IMR-90 (cell line): ENCODE results near the gene XIRP1. TPM values are rescaled to one million over a fixed set of nuclear protein-coding genes. Genes with fewer than 3 reads are reported as not detected.

ENCODE experiments used
- ATAC-seq: fragments of 200-7000 bp; cut with Tn5 transposase; 2 replicates; pipeline ENCODE4 v1.9.1; 2020; ENCODE audit warnings: low read depth, mild to moderate bottlenecking, moderate library complexity
- BruUV-seq: library from RNA; stranded (reverse); fragments of 400-500 nt; replicated peaks from 2 replicates; lab custom pipeline; 2021; lab: Mats Ljungman, UMichigan
- CTCF ChIA-PET: fragments of 300-600 bp; formaldehyde crosslinking; extraction: SDS; loops from one replicate; lab custom pipeline; 2021; ENCODE audit warnings: antibody characterized with exemption; lab: Yijun Ruan, JAX
- POLR2A ChIA-PET: fragments of 300-600 bp; sonication (Branson Sonifier 250); formaldehyde crosslinking; loops from one replicate; lab custom pipeline; 2022; ENCODE audit warnings: antibody characterized with exemption; ENCODE audit not compliant: unreplicated experiment; lab: Charles Lee
- DNase-seq: peaks from one replicate; pipeline ENCODE4 v3.0.0; 2013
- H2AFZ ChIP-seq: replicated peaks from 2 replicates; pipeline ENCODE3; 2013; ENCODE audit warnings: low read length, mild to moderate bottlenecking; ENCODE audit not compliant: poor library complexity
- H2AK5ac ChIP-seq: 2 replicates; pipeline ENCODE4 v1.6.1; 2013; ENCODE audit warnings: low read depth, low read length, inconsistent platforms
- H2AK9ac ChIP-seq: replicated peaks from 2 replicates; pipeline ENCODE3; 2013; ENCODE audit warnings: mild to moderate bottlenecking, low read depth, low read length, moderate library complexity; ENCODE audit not compliant: poor library complexity
- H2BK120ac ChIP-seq: 2 replicates; pipeline ENCODE4 v1.6.1; 2013; ENCODE audit warnings: low read depth, low read length, inconsistent platforms
- H2BK15ac ChIP-seq: 3 replicates; pipeline ENCODE4 v1.6.1; 2013; ENCODE audit warnings: low read depth, low read length, inconsistent platforms
- H2BK20ac ChIP-seq: 2 replicates; pipeline ENCODE4 v1.6.1; 2013; ENCODE audit warnings: low read depth, mild to moderate bottlenecking, inconsistent platforms, low read length, moderate library complexity
- H2BK5ac ChIP-seq: 2 replicates; pipeline ENCODE4 v1.6.1; 2013; ENCODE audit warnings: mild to moderate bottlenecking, low read depth, low read length, inconsistent platforms; ENCODE audit not compliant: poor library complexity, severe bottlenecking
- H3K14ac ChIP-seq: replicated peaks from 2 replicates; pipeline ENCODE4 v1.6.1; 2013; ENCODE audit warnings: low read depth, low read length, inconsistent platforms
- H3K18ac ChIP-seq: 2 replicates; pipeline ENCODE4 v1.6.1; 2013; ENCODE audit warnings: low read depth, low read length, control low read depth
- H3K23ac ChIP-seq: 2 replicates; pipeline ENCODE4 v1.6.1; 2013; ENCODE audit warnings: low read depth, low read length, inconsistent platforms
- H3K27ac ChIP-seq: 2 replicates; pipeline ENCODE4 v1.5.1; 2013; ENCODE audit warnings: mild to moderate bottlenecking, control low read depth, low read length; ENCODE audit not compliant: insufficient read depth
- H3K27me3 ChIP-seq: 2 replicates; pipeline ENCODE4 v1.6.1; 2013; ENCODE audit warnings: low read length; ENCODE audit not compliant: control insufficient read depth, insufficient read depth
- H3K36me3 ChIP-seq: 2 replicates; pipeline ENCODE4 v1.6.1; 2013; ENCODE audit warnings: low read length, mixed read lengths; ENCODE audit not compliant: control insufficient read depth, insufficient read depth
- H3K4ac ChIP-seq: 2 replicates; pipeline ENCODE4 v1.6.1; 2013; ENCODE audit warnings: low read depth, low read length, inconsistent platforms
- H3K4me1 ChIP-seq: 2 replicates; pipeline ENCODE4 v1.6.1; 2013; ENCODE audit warnings: low read length, mixed read lengths; ENCODE audit not compliant: control insufficient read depth, insufficient read depth
- H3K4me2 ChIP-seq: 2 replicates; pipeline ENCODE4 v1.6.1; 2013; ENCODE audit warnings: low read depth, mild to moderate bottlenecking, control low read depth, low read length, moderate library complexity
- H3K4me3 ChIP-seq: 2 replicates; pipeline ENCODE4 v1.5.1; 2013; ENCODE audit warnings: low read depth, mild to moderate bottlenecking, control low read depth, low read length, moderate library complexity; ENCODE audit not compliant: insufficient read depth
- H3K56ac ChIP-seq: 2 replicates; pipeline ENCODE4 v1.6.1; 2013; ENCODE audit warnings: low read length, inconsistent platforms; ENCODE audit not compliant: insufficient read depth; ENCODE audit errors: extremely low read depth
- H3K79me1 ChIP-seq, 2 experiments: 2 replicates each; pipeline ENCODE4 v1.6.1; 2013; ENCODE audit warnings: low read length in 2 of 2, inconsistent platforms in 1 of 2, low read depth in 1 of 2
- H3K9ac ChIP-seq: 2 replicates; pipeline ENCODE4 v1.6.1; 2013; ENCODE audit warnings: low read depth, low read length, control low read depth
- H3K9me1 ChIP-seq: 2 replicates; pipeline ENCODE4 v1.6.1; 2013; ENCODE audit warnings: low read length, inconsistent platforms; ENCODE audit not compliant: insufficient read depth
- H3K9me3 ChIP-seq: 2 replicates; pipeline ENCODE4 v1.6.1; 2013; ENCODE audit warnings: low read length; ENCODE audit not compliant: control insufficient read depth, insufficient read depth
- H4K20me1 ChIP-seq: 2 replicates; pipeline ENCODE4 v1.6.1; 2013; ENCODE audit warnings: low read length, inconsistent platforms; ENCODE audit not compliant: insufficient read depth
- H4K5ac ChIP-seq: 2 replicates; pipeline ENCODE4 v1.6.1; 2013; ENCODE audit warnings: mild to moderate bottlenecking, low read depth, low read length, control low read depth
- H4K8ac ChIP-seq, 2 experiments: 2 replicates each; pipeline ENCODE4 v1.6.1; 2013; ENCODE audit warnings: low read depth in 2 of 2, low read length in 2 of 2, control low read depth in 1 of 2, inconsistent platforms in 1 of 2
- H4K91ac ChIP-seq: 2 replicates; pipeline ENCODE4 v1.6.1; 2013; ENCODE audit warnings: low read depth, low read length, inconsistent platforms; ENCODE audit not compliant: insufficient read depth
- BHLHE40 ChIP-seq: fragments of 150-350 bp; IDR thresholded peaks from 2 replicates; pipeline ENCODE4 v1.6.1; 2016; ENCODE audit warnings: mild to moderate bottlenecking, low read depth, low read length
- CHD1 ChIP-seq: IDR thresholded peaks from 2 replicates; pipeline ENCODE4 v1.6.1; 2012; ENCODE audit warnings: low read depth, low read length, improper control_type of control experiment
- ELK1 ChIP-seq: fragments of 150-350 bp; IDR thresholded peaks from 2 replicates; pipeline ENCODE4 v1.6.1; 2016; ENCODE audit warnings: low read depth, mild to moderate bottlenecking, low read length, moderate library complexity, borderline replicate concordance
- FOS ChIP-seq: fragments of 150-350 bp; IDR thresholded peaks from 2 replicates; pipeline ENCODE4 v1.6.1; 2016; ENCODE audit warnings: low read depth, low read length
- NFE2L2 ChIP-seq: fragments of 150-350 bp; IDR thresholded peaks from 2 replicates; pipeline ENCODE4 v1.6.1; 2016; ENCODE audit warnings: low read depth, mild to moderate bottlenecking, low read length
- POLR2A ChIP-seq: IDR thresholded peaks from 2 replicates; pipeline ENCODE4 v1.6.1; 2012; ENCODE audit warnings: mild to moderate bottlenecking, low read depth, low read length
- RAD21 ChIP-seq: IDR thresholded peaks from 2 replicates; pipeline ENCODE4 v1.6.1; 2012; ENCODE audit warnings: low read length, improper control_type of control experiment
- RCOR1 ChIP-seq: IDR thresholded peaks from 2 replicates; pipeline ENCODE4 v1.6.1; 2012; ENCODE audit warnings: mild to moderate bottlenecking, low read length, improper control_type of control experiment; ENCODE audit not compliant: insufficient replicate concordance
- SMC3 ChIP-seq: fragments of 150-350 bp; IDR thresholded peaks from 2 replicates; pipeline ENCODE4 v1.6.1; 2016; ENCODE audit warnings: low read depth, mild to moderate bottlenecking, antibody characterized with exemption, low read length, moderate library complexity
- WGBS, 2 experiments: methylation state at CpG; one replicate each; pipeline versions ENCODE4 v1.1.5 to v1.1.7; 2013; ENCODE audit warnings: missing lambda C conversion rate in 2 of 2; ENCODE audit not compliant: insufficient read length in 1 of 2; ENCODE audit errors: extremely low coverage in 2 of 2; 5-methylcytosine and 5-hydroxymethylcytosine counted together
- dilution Hi-C: fragments of 300-500 bp; cut with HindIII; formaldehyde crosslinking; loops from one replicate; pipeline ENCODE4 v1.14.3; 2018; ENCODE audit warnings: low sequenced_read_pairs; ENCODE audit not compliant: unreplicated experiment
- in situ Hi-C: fragments of 300-500 bp; cut with MboI; formaldehyde crosslinking; loops from 3 replicates; pipeline ENCODE4 v1.14.3; 2019; ENCODE audit warnings: low sequenced_read_pairs, inconsistent platforms, mixed read lengths
- intact Hi-C: fragments of 100-400 bp; cut with micrococcal nuclease; formaldehyde crosslinking; loops from 2 replicates; pipeline ENCODE4 v1.10.0; 2022
- polyA plus RNA-seq, 3 experiments: library from polyadenylated mRNA; depleted of rRNA; stranded (reverse); fragments of >200 nt; gene quantifications; 2 replicates each; pipeline ENCODE4 v1.2.3, GENCODE V29; 2012; ENCODE audit warnings: low replicate concordance in 1 of 3
- total RNA-seq: library from RNA; depleted of rRNA; stranded (reverse); fragments of >200 nt; gene quantifications from 2 replicates; pipeline ENCODE4 v1.2.3, GENCODE V29; 2012
- TF ChIP-seq, protein P1 (sequence below): fragments of 150-350 bp; IDR thresholded peaks from 2 replicates; pipeline ENCODE4 v1.6.1; 2017; ENCODE audit warnings: mild to moderate bottlenecking, antibody characterized with exemption, low read length, low read depth

XIRP1 gene
- total and polyA plus RNA-seq, 2 of the 4 experiments (the other 2 are of a cell fraction): under 0.01 to 0.07 TPM

- no peak overlapping the region for H3K9ac ChIP-seq
- H3K27ac ChIP-seq: no peak overlapping the region
- H2BK120ac ChIP-seq: no peak overlapping the region
- H3K36me3 ChIP-seq: no peaks in the 10 kb centered on the region
- ChIA-PET CTCF (no interaction called here), POLR2A (no interaction called here)
- H4K20me1 ChIP-seq: no peaks in the 10 kb centered on the region
- no peak overlapping the region for H2AK5ac ChIP-seq
- no peak overlapping the region for H2BK20ac ChIP-seq
- BruUV-seq: no TSS peak
- H3K9me3 ChIP-seq: peaks cover 2% of the 10 kb centered on the region
- H3K14ac ChIP-seq: no peak overlapping the region
- no peak overlapping the region for H3K56ac ChIP-seq
- H3K4me1 ChIP-seq: no peaks in the 10 kb centered on the region
- no peak overlapping the region for H4K5ac ChIP-seq
- H3K4me2 ChIP-seq: no peak overlapping the region
- no peak overlapping the region for H4K8ac ChIP-seq
- H3K4ac ChIP-seq: no peak overlapping the region
- no peak for DNase-seq
- no peak overlapping the region for H3K4me3 ChIP-seq
- H2AFZ ChIP-seq: no peak overlapping the region
- no peak overlapping the region for H4K91ac ChIP-seq
- in situ Hi-C loops (no loop called here), intact Hi-C loops (loop anchor here (1.0 kb wide), 1 partner anchor 81 kb away; no protein-coding TSS in a partner anchor), dilution Hi-C loops (no loop called here)
- H3K79me1 ChIP-seq: no peaks in the 10 kb centered on the region
- no peak overlapping the region for H2AK9ac ChIP-seq
- 17% methylated on average over 1 of the region's 5 CpGs; no CpG with 5 or more reads in 1 of the 2 experiments for WGBS, 2 experiments
- H2BK15ac ChIP-seq: no peak overlapping the region
- H3K18ac ChIP-seq: no peak overlapping the region
- no peak for TF ChIP-seq NFE2L2
- no peak for TF ChIP-seq RCOR1
- TF ChIP-seq FOS: no peak
- no peak for TF ChIP-seq POLR2A
- TF ChIP-seq SMC3: no peak
- TF ChIP-seq, protein P1, sequence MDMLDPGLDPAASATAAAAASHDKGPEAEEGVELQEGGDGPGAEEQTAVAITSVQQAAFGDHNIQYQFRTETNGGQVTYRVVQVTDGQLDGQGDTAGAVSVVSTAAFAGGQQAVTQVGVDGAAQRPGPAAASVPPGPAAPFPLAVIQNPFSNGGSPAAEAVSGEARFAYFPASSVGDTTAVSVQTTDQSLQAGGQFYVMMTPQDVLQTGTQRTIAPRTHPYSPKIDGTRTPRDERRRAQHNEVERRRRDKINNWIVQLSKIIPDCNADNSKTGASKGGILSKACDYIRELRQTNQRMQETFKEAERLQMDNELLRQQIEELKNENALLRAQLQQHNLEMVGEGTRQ: no peak
- TF ChIP-seq ELK1: no peak
- no peak for TF ChIP-seq CHD1
- TF ChIP-seq RAD21: no peak
- TF ChIP-seq BHLHE40: no peak
- H3K23ac ChIP-seq: no peak overlapping the region
- no peak overlapping the region for H2BK5ac ChIP-seq
- no peaks in the 10 kb centered on the region for H3K9me1 ChIP-seq
- H3K27me3 ChIP-seq: peaks cover 45% of the 10 kb centered on the region
- no peak for ATAC-seq
These were observed 15.2 kb upstream of the XIRP1 start for GRCh38 chr3:39207361-39208186.
